Left ventricle myocardium inferior (tissue), 1 donor: ENCODE data around the gene F13A1. TPM values are rescaled to one million over a fixed set of nuclear protein-coding genes. Genes with fewer than 3 reads are reported as not detected.

ENCODE experiments used
- DNase-seq: peaks from one replicate; pipeline ENCODE4 v3.0.0-alpha.2; 2020
- H3K27ac ChIP-seq: fragments of 200-600 bp; replicated peaks from 2 replicates; pipeline ENCODE4 v1.8.0; 2021
- H3K27me3 ChIP-seq: fragments of 200-600 bp; 2 replicates; pipeline ENCODE4 v1.8.0; 2021; ENCODE audit warnings: low read depth
- H3K36me3 ChIP-seq: fragments of 200-600 bp; 2 replicates; pipeline ENCODE4 v1.8.0; 2021
- H3K4me1 ChIP-seq: fragments of 200-600 bp; 2 replicates; pipeline ENCODE4 v1.8.0; 2021
- H3K4me3 ChIP-seq: fragments of 200-600 bp; 2 replicates; pipeline ENCODE4 v1.8.0; 2021; ENCODE audit warnings: mild to moderate bottlenecking, moderate library complexity
- H3K9me3 ChIP-seq: fragments of 200-600 bp; replicated peaks from 2 replicates; pipeline ENCODE4 v1.8.0; 2021
- intact Hi-C: fragments of 100-400 bp; cut with micrococcal nuclease; formaldehyde crosslinking; loops from one replicate; pipeline ENCODE4 v1.11.0; 2022
- total RNA-seq: library from RNA; stranded (reverse); fragmentation: NEBNext Ultra II Directional; extraction: Animal tissue kit (Norgen Biotek cat#: 25700); gene quantifications from one replicate; pipeline ENCODE4 v1.2.1, GENCODE V29; 2021
- TF ChIP-seq, protein P1 (sequence below): fragments of 200-600 bp; IDR thresholded peaks from 2 replicates; pipeline ENCODE4 v1.8.0; 2021; ENCODE audit warnings: antibody characterized with exemption, mild to moderate bottlenecking, borderline replicate concordance
- donor health status: DM: no; HTN: yes; CAD: no; lungs with severe emphysema.

Gene F13A1
- total RNA-seq, 1 donor from 2014 or later: 93.1 TPM

DNA sequence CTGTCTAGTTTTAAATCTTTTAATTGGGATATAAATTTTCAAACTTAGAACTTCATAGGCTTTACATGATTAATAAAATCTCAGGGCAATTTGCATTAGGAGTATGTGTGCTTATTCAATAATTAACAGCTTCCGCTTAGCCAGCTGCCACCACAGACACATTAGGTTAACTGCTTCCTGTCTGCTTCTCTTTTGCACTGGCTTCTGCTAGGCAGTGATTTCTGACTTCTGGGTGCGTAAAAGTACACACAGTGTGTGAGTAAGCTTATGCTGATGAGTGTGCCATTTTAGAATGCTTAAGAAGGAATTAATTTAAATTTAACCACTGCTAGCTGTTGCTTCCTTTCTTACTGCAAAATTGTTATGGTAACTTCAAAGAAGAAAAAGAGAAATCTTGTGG lies 73.9 kb downstream of the F13A1 start:
- intact Hi-C loops: no loop called here
- Histone ChIP-seq H3K36me3 (no peaks in the 10 kb centered on the region), H3K27ac (no peak overlapping the region), H3K27me3 (peaks cover 28% of the 10 kb centered on the region), H3K9me3 (no peaks in the 10 kb centered on the region), H3K4me1 (no peaks in the 10 kb centered on the region), H3K4me3 (no peak overlapping the region)
- DNase-seq: no peak
- TF ChIP-seq, protein P1, sequence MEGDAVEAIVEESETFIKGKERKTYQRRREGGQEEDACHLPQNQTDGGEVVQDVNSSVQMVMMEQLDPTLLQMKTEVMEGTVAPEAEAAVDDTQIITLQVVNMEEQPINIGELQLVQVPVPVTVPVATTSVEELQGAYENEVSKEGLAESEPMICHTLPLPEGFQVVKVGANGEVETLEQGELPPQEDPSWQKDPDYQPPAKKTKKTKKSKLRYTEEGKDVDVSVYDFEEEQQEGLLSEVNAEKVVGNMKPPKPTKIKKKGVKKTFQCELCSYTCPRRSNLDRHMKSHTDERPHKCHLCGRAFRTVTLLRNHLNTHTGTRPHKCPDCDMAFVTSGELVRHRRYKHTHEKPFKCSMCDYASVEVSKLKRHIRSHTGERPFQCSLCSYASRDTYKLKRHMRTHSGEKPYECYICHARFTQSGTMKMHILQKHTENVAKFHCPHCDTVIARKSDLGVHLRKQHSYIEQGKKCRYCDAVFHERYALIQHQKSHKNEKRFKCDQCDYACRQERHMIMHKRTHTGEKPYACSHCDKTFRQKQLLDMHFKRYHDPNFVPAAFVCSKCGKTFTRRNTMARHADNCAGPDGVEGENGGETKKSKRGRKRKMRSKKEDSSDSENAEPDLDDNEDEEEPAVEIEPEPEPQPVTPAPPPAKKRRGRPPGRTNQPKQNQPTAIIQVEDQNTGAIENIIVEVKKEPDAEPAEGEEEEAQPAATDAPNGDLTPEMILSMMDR: no peak

DNA sequence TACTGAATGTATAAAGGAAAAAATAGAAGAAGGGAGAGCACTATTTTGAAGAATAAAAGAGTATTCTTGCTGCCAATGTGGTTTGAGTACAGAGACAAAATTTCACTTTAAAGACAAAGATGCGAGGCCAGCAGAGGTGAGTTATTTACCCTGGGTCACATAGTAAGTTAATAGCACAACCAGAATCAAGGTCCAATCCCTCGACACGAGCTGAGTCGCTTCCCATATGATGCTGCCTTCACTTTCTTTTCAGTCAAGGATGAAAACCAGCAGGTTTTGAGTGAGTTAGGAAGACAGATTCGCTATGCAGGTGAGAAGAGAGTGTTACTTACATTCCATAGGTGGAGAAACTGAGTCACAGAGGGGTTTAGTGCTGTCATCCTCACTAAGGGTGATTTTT lies 75.8 kb downstream of the F13A1 start:
- no peak for DNase-seq
- Histone ChIP-seq H3K27ac (no peak overlapping the region), H3K9me3 (no peaks in the 10 kb centered on the region), H3K36me3 (no peaks in the 10 kb centered on the region), H3K27me3 (peaks cover 23% of the 10 kb centered on the region), H3K4me3 (no peak overlapping the region), H3K4me1 (no peaks in the 10 kb centered on the region)
- TF ChIP-seq, protein P1: no peak
- intact Hi-C loops: no loop called here

DNA sequence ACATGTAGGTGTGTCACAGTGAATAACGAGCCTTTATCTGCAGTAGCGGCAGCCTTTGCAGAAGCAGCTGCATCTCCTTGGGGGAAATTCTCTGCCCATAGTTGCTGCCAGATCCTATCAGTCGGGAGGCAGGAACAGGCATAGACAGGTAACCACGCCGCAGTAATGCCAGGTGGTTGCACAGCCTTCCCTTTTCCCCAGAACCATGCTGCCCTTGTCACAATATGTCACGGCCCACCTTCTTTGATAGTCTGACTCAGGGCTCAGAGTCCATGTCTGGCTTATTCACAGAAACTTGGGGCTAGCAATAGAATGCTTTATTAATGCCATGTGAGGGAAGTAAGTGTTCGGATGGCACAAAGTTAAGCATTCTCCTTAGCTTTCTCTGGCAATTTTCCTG lies 76.6 kb downstream of the F13A1 start:
- Histone ChIP-seq H3K4me1 (no peaks in the 10 kb centered on the region), H3K9me3 (no peaks in the 10 kb centered on the region), H3K27ac (no peak overlapping the region), H3K27me3 (peaks cover 15% of the 10 kb centered on the region), H3K4me3 (no peak overlapping the region), H3K36me3 (no peaks in the 10 kb centered on the region)
- intact Hi-C loops: no loop called here
- TF ChIP-seq, protein P1: no peak
- DNase-seq: no peak

DNA sequence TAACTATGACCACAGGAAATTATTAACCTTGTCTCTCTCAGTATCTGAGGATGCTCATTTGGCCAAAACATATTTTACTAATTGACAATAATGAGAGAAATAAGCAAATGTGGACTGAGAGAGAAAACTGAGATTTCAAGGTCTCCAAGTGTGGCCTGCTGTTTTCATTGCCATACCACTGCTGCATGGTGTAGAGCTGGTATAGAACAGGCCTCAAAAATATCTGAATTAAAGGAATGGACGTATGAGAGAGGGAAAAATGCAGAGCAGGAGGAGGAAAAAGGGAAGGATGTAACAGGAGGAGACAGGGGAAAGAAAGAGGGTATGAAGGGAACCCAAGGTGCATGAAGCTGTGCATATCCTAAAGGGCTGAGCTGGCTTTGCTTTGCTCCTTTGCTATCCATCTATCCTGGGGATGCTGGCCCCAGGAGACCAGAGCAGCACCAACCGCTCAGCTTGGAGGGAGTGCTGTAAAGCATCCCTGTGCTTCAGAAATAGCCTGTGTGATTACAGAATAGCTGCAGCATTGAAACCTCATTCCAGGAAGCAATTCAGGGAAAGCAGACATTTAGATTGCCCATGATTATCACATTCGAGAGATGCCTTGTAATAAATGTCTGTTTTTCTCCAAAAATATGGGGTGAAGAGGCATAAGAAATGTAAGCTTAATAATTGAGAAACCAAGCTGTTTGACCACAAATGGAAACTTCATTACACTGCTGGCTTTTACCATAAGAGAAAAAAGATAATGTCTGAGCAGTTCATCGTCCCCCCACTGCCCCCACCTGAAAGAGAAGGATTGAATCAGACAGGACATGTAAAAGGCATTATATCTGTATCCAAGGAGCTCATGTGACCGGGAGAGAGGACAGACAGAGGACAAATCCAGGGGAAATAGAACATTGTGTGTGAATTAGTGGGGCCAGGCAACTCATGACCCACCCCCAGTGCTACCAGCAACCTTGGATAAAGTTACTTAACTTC lies 80.6 kb downstream of the F13A1 start:
- Histone ChIP-seq H3K9me3 (no peaks in the 10 kb centered on the region), H3K36me3 (no peaks in the 10 kb centered on the region), H3K4me3 (no peak overlapping the region), H3K4me1 (no peaks in the 10 kb centered on the region), H3K27me3 (no peaks in the 10 kb centered on the region), H3K27ac (no peak overlapping the region)
- DNase-seq: no peak
- TF ChIP-seq, protein P1: no peak
- intact Hi-C loops: no loop called here

DNA sequence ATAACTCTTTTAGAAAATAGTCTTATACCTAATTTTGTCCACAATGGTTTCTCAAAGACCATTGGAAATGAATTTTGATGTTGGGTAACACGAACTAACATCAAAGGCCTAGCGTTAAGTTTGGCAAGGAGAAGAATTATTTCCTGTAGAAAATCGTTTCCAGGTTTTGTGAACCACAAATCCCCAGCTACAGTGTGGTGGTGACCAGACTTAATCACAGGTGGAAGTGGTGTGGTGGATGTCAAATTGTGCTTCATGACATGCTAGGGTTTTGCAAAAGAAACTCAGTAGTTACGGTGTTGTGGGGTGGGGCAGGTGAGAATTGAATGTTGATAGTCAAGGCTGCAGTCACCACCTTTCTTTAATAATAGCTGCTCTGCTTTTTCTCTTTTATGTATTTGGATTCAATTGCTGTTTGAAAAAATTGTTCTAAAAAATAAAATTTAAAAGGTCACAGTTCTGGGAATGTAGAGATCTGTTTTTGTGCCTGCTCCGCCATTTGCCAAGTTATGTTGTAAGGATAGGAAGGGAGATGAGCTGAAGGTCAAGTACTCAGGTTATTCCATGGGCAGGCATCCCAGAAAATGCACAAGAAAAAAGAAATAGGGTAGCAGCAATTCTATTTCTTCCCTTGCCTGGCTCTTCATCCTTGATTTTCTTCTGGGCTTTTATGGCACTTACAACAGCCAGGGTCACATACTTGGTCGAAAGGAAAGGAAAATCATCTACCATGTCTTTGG lies 83.6 kb downstream of the F13A1 start:
- H3K4me1 ChIP-seq: no peaks in the 10 kb centered on the region
- intact Hi-C loops: no loop called here
- TF ChIP-seq, protein P1: no peak
- DNase-seq: no peak
- no peak overlapping the region for H3K27ac ChIP-seq
- no peak overlapping the region for H3K4me3 ChIP-seq
- no peaks in the 10 kb centered on the region for H3K27me3 ChIP-seq
- no peaks in the 10 kb centered on the region for H3K36me3 ChIP-seq
- no peaks in the 10 kb centered on the region for H3K9me3 ChIP-seq
